CD14-positive monocyte (primary cell): ENCODE results near the gene VAMP2. TPM values are rescaled to one million over a fixed set of nuclear protein-coding genes. Genes with fewer than 3 reads are reported as not detected.

ENCODE experiments used
- DNase-seq, 3 donors: peaks; one replicate each; pipeline ENCODE4 v3.0.0-alpha.2; 2011 to 2022
- H2AFZ ChIP-seq: 2 replicates; pipeline ENCODE4 v1.6.0; 2012; ENCODE audit warnings: mild to moderate bottlenecking, low read depth, low read length, inconsistent platforms; ENCODE audit not compliant: insufficient read depth, poor library complexity, severe bottlenecking
- H3K27ac ChIP-seq, 2 donors: 1 replicate in 1 of 2; 2 replicates in 1 of 2; pipeline ENCODE4 v1.5.1; 2012 to 2013; ENCODE audit warnings: low read length in 2 of 2, control low read depth in 1 of 2, inconsistent platforms in 1 of 2, low read depth in 1 of 2, mild to moderate bottlenecking in 1 of 2
- H3K27me3 ChIP-seq, 2 donors: one replicate each; pipeline versions ENCODE4 v1.6.0 to v1.6.1; 2011 to 2013; ENCODE audit warnings: low read length in 2 of 2; ENCODE audit not compliant: control insufficient read depth in 2 of 2, insufficient read depth in 2 of 2
- H3K36me3 ChIP-seq, 2 donors: replicated peaks in 1 of 2; 1 replicate in 1 of 2; 2 replicates in 1 of 2; pipeline versions ENCODE4 v1.5.1 to v1.6.1; 2012 to 2013; ENCODE audit warnings: low read length in 2 of 2, control low read depth in 1 of 2, inconsistent platforms in 1 of 2, mild to moderate bottlenecking in 1 of 2; ENCODE audit not compliant: insufficient read depth in 2 of 2, control insufficient read depth in 1 of 2
- H3K4me1 ChIP-seq, 2 donors: 1 replicate in 1 of 2; 2 replicates in 1 of 2; pipeline versions ENCODE4 v1.5.1 to v1.6.1; 2012 to 2013; ENCODE audit warnings: low read length in 2 of 2, control low read depth in 1 of 2, inconsistent platforms in 1 of 2, mild to moderate bottlenecking in 1 of 2, moderate library complexity in 1 of 2; ENCODE audit not compliant: insufficient read depth in 2 of 2, control insufficient read depth in 1 of 2
- H3K4me2 ChIP-seq: replicated peaks from 2 replicates; pipeline ENCODE3; 2012; ENCODE audit warnings: low read length, moderate library complexity, mild to moderate bottlenecking; ENCODE audit not compliant: poor library complexity, severe bottlenecking; ENCODE audit errors: extremely low read depth
- H3K4me3 ChIP-seq, 3 experiments: fragments of 200-600 bp in 1 of 3; sonication (generic) in 1 of 3; replicated peaks in 1 of 3; 1 replicate in 2 of 3; 2 replicates in 1 of 3; pipeline ENCODE4 v1.5.1; 2011 to 2013; ENCODE audit warnings: low read length in 3 of 3, mild to moderate bottlenecking in 3 of 3, control low read depth in 2 of 3, low read depth in 2 of 3, inconsistent platforms in 1 of 3, moderate library complexity in 1 of 3
- H3K79me2 ChIP-seq: 2 replicates; pipeline ENCODE4 v1.6.0; 2012; ENCODE audit warnings: mild to moderate bottlenecking, control low read depth, inconsistent platforms, low read length, moderate library complexity; ENCODE audit not compliant: insufficient read depth
- H3K9ac ChIP-seq: 2 replicates; pipeline ENCODE4 v1.6.0; 2017; ENCODE audit warnings: low read length, mild to moderate bottlenecking; ENCODE audit not compliant: insufficient read depth, poor library complexity, severe bottlenecking
- H3K9me3 ChIP-seq, 2 donors: replicated peaks in 1 of 2; 1 replicate in 1 of 2; 2 replicates in 1 of 2; pipeline versions ENCODE4 v1.5.1 to v1.6.1; 2012 to 2013; ENCODE audit warnings: low read length in 2 of 2, control low read depth in 1 of 2; ENCODE audit not compliant: control insufficient read depth in 1 of 2, insufficient read depth in 1 of 2
- H4K20me1 ChIP-seq: 2 replicates; pipeline ENCODE4 v1.6.0; 2012; ENCODE audit warnings: mild to moderate bottlenecking, low read length, control low read depth, moderate library complexity; ENCODE audit not compliant: insufficient read depth
- H3K27ac Mint-ChIP-seq, 7 donors: one replicate each; pipeline ENCODE4 v1.8.0; 2020; ENCODE audit warnings: mild to moderate bottlenecking in 7 of 7, mixed read lengths in 7 of 7, moderate library complexity in 6 of 7, inconsistent platforms in 2 of 7
- H3K27me3 Mint-ChIP-seq, 3 donors: one replicate each; pipeline ENCODE4 v1.8.0; 2021 to 2022; ENCODE audit warnings: low read depth in 3 of 3, mild to moderate bottlenecking in 3 of 3, mixed read lengths in 3 of 3, moderate library complexity in 3 of 3, inconsistent platforms in 1 of 3
- H3K36me3 Mint-ChIP-seq, 2 donors: one replicate each; pipeline ENCODE4 v1.8.0; 2020; ENCODE audit warnings: mixed read lengths in 2 of 2, inconsistent platforms in 1 of 2, mild to moderate bottlenecking in 1 of 2
- H3K4me1 Mint-ChIP-seq: one replicate; pipeline ENCODE4 v1.8.0; 2020; ENCODE audit warnings: mild to moderate bottlenecking, mixed read lengths
- H3K4me3 Mint-ChIP-seq, 2 donors: one replicate each; pipeline ENCODE4 v1.8.0; 2020; ENCODE audit warnings: mild to moderate bottlenecking in 2 of 2, mixed read lengths in 2 of 2, moderate library complexity in 1 of 2
- H3K9me3 Mint-ChIP-seq, 7 donors: one replicate each; pipeline ENCODE4 v1.8.0; 2020 to 2022; ENCODE audit warnings: mixed read lengths in 7 of 7, mild to moderate bottlenecking in 6 of 7, moderate library complexity in 6 of 7, inconsistent platforms in 2 of 7
- CTCF ChIP-seq: fragments of 200-600 bp; IDR thresholded peaks from one replicate; pipeline ENCODE4 v1.8.0; 2022; ENCODE audit warnings: antibody characterized with exemption, mild to moderate bottlenecking
- WGBS: methylation state at CpG from one replicate; pipeline ENCODE4 v1.1.5; 2013; ENCODE audit warnings: missing lambda C conversion rate; ENCODE audit not compliant: insufficient coverage; 5-methylcytosine and 5-hydroxymethylcytosine counted together
- intact Hi-C, 2 donors: fragments of 100-400 bp; cut with micrococcal nuclease; formaldehyde crosslinking; loops; one replicate each; pipeline versions ENCODE4 v1.15.0 to v1.15.1; 2023
- polyA plus RNA-seq, 3 donors: library from polyadenylated mRNA; depleted of rRNA in 1 of 3; unstranded in 2 of 3; stranded (reverse) in 1 of 3; fragments of 300-500 nt in 2 of 3; fragments of >200 nt in 1 of 3; fragmentation: Illumina TruSeq in 2 of 3; gene quantifications; 1 replicate in 2 of 3; 2 replicates in 1 of 3; pipeline ENCODE4 v1.2.3, GENCODE V29; 2012 to 2021

The VAMP2 gene
- polyA plus RNA-seq, 3 donors: 10.2 to 139 (median 14.5) TPM

GRCh38 chr17:8156246-8156992 is 6.3 kb downstream of the VAMP2 start:
- peaks cover 34 to 40% of the 10 kb centered on the region in 2 donors for H3K36me3 Mint-ChIP-seq
- Histone ChIP-seq H3K4me3 (peak overlapping the region; percentile 65 to 100 (median 88)), H2AFZ (peak overlapping the region; percentile 21)

GRCh38 chr17:8155996-8156245 is 6.8 kb downstream of the VAMP2 start:
- no peaks in the 10 kb centered on the region for H3K9me3 ChIP-seq
- peak overlapping the region; percentile 65 to 100 (median 88) for H3K4me3 ChIP-seq
- Mint-ChIP-seq H3K27ac (no peak overlapping the region), H3K4me1 (peaks cover 48% of the 10 kb centered on the region), H3K9me3 (peaks cover 0 to 4% (median 0%) of the 10 kb centered on the region in 7 donors), H3K27me3 (peaks cover 0 to 5% (median 0%) of the 10 kb centered on the region in 3 donors), H3K4me3 (no peak overlapping the region), H3K36me3 (peaks cover 29 to 35% of the 10 kb centered on the region in 2 donors)
- H3K9ac ChIP-seq: peak overlapping the region; percentile 89
- no peak for TF ChIP-seq CTCF
- H3K4me2 ChIP-seq: peak overlapping the region; percentile 97
- H3K27ac ChIP-seq: peak overlapping the region; percentile 89 to 99
- DNase-seq: no peak
- H3K4me1 ChIP-seq: peaks cover 59 to 93% of the 10 kb centered on the region in 2 donors
- WGBS: 0% methylated on average over 11 of the region's 11 CpGs
- no peaks in the 10 kb centered on the region for H3K27me3 ChIP-seq
- peaks cover 41% of the 10 kb centered on the region for H4K20me1 ChIP-seq
- intact Hi-C loops: loop anchor here (5.0 to 10.0 kb wide), 3 partner anchors 34 to 321 kb away; partner anchors contain the start of genes HES7 (in 1 of the 2) and KDM6B (in 1 of the 2)
- no peak overlapping the region for H2AFZ ChIP-seq
- H3K79me2 ChIP-seq: peaks cover 26% of the 10 kb centered on the region
- H3K36me3 ChIP-seq: peaks cover 13 to 16% of the 10 kb centered on the region in 2 donors

More at GRCh38 chr17:8156246-8156992, 6.3 kb downstream of the VAMP2 start:
- H3K27me3 Mint-ChIP-seq: peaks cover 0 to 5% (median 0%) of the 10 kb centered on the region in 3 donors
- Histone ChIP-seq H4K20me1 (peaks cover 36% of the 10 kb centered on the region), H3K27me3 (no peaks in the 10 kb centered on the region), H3K36me3 (peaks cover 18 to 21% of the 10 kb centered on the region in 2 donors), H3K9me3 (no peaks in the 10 kb centered on the region), H3K27ac (peak overlapping the region; percentile 89 to 99), H3K79me2 (peaks cover 26% of the 10 kb centered on the region), H3K4me1 (peaks cover 63 to 93% of the 10 kb centered on the region in 2 donors), H3K9ac (peak overlapping the region; percentile 89), H3K4me2 (peak overlapping the region; percentile 97)
- WGBS: under 1% methylated on average over 57 of the region's 59 CpGs
- H3K27ac Mint-ChIP-seq: no peak overlapping the region
- peaks cover 0 to 4% (median 0%) of the 10 kb centered on the region in 7 donors for H3K9me3 Mint-ChIP-seq
- intact Hi-C loops: loop anchor here (5.0 to 10.0 kb wide), 3 partner anchors 34 to 322 kb away; partner anchors contain the start of genes HES7 (in 1 of the 2) and KDM6B (in 1 of the 2)
- DNase-seq: peak; percentile 100
- no peak for TF ChIP-seq CTCF
- H3K4me3 Mint-ChIP-seq: no peak overlapping the region
- H3K4me1 Mint-ChIP-seq: peaks cover 50% of the 10 kb centered on the region
